Measurements from ENCODE around the gene SRRM2. TPM values are rescaled to one million over a fixed set of nuclear protein-coding genes. Genes with fewer than 3 reads are reported as not detected.

SRRM2 gene
- total RNA-seq, 1 donor from 2014 or later = 660 TPM

- Histone ChIP-seq H3K27ac (no peak overlapping the region), H3K4me3 (no peak overlapping the region), H3K36me3 (no peaks in the 10 kb centered on the region), H3K27me3 (no peaks in the 10 kb centered on the region), H3K9me3 (no peaks in the 10 kb centered on the region), H3K4me1 (no peaks in the 10 kb centered on the region)
- no peak for ATAC-seq
- DNase-seq = no peak
- no peak for TF ChIP-seq CTCF (IDR thresholded peaks at IDR 0.05)
- intact Hi-C loops (cut with DNase I) = no loop called here
Measured at GRCh38 chr16:2726923-2727322, 25.5 kb upstream of the SRRM2 start.

GRCh38 chr16:2728034-2728433 is 24.4 kb upstream of the SRRM2 start:
- Histone ChIP-seq H3K4me1 (no peaks in the 10 kb centered on the region), H3K36me3 (no peaks in the 10 kb centered on the region), H3K27me3 (no peaks in the 10 kb centered on the region), H3K9me3 (no peaks in the 10 kb centered on the region), H3K4me3 (no peak overlapping the region), H3K27ac (no peak overlapping the region)
- ATAC-seq = no peak
- intact Hi-C loops (cut with DNase I) = no loop called here
- TF ChIP-seq CTCF (IDR thresholded peaks at IDR 0.05) = no peak
- no peak for DNase-seq

GRCh38 chr16:2734844-2735515 is 17.5 kb upstream of the SRRM2 start:
- Histone ChIP-seq H3K9me3 (no peaks in the 10 kb centered on the region), H3K27ac (no peak overlapping the region), H3K4me1 (no peaks in the 10 kb centered on the region), H3K4me3 (no peak overlapping the region), H3K36me3 (no peaks in the 10 kb centered on the region), H3K27me3 (no peaks in the 10 kb centered on the region)
- no peak for DNase-seq
- intact Hi-C loops (cut with DNase I) = no loop called here
- no peak for TF ChIP-seq CTCF (IDR thresholded peaks at IDR 0.05)
- ATAC-seq = peak; percentile 50

- H3K9me3 ChIP-seq = no peaks in the 10 kb centered on the region
- no peaks in the 10 kb centered on the region for H3K36me3 ChIP-seq
- intact Hi-C loops (cut with DNase I) = no loop called here
- H3K27ac ChIP-seq = no peak overlapping the region
- H3K27me3 ChIP-seq = no peaks in the 10 kb centered on the region
- H3K4me3 ChIP-seq = no peak overlapping the region
- no peak for DNase-seq
- no peak for ATAC-seq
- H3K4me1 ChIP-seq = no peaks in the 10 kb centered on the region
- TF ChIP-seq CTCF (IDR thresholded peaks at IDR 0.05) = no peak
Measured at GRCh38 chr16:2736476-2737237, 15.8 kb upstream of the SRRM2 start.

GRCh38 chr16:2737238-2737605 is 15.2 kb upstream of the SRRM2 start:
- DNase-seq (no peak), ATAC-seq (no peak)
- Histone ChIP-seq H3K36me3 (no peaks in the 10 kb centered on the region), H3K27me3 (no peaks in the 10 kb centered on the region), H3K4me3 (no peak overlapping the region), H3K9me3 (no peaks in the 10 kb centered on the region), H3K27ac (no peak overlapping the region), H3K4me1 (no peaks in the 10 kb centered on the region)
- intact Hi-C loops (cut with DNase I) = no loop called here
- no peak for TF ChIP-seq CTCF (IDR thresholded peaks at IDR 0.05)

Measured in upper lobe of right lung (tissue), 1 donor.